K562 (cell line): ENCODE results near the gene NR1H2. TPM values are rescaled to one million over a fixed set of nuclear protein-coding genes. Genes with fewer than 3 reads are reported as not detected.

ENCODE experiments used
- ATAC-seq: fragments of 200-7000 bp; cut with Tn5 transposase; 3 replicates; pipeline ENCODE4 v1.9.1; 2020; ENCODE audit warnings: moderate library complexity
- BruUV-seq: library from RNA; stranded (reverse); fragments of 400-500 nt; replicated peaks from 2 replicates; lab custom pipeline; 2021; lab: Mats Ljungman, UMichigan
- CTCF ChIA-PET: fragments of 300-600 bp; formaldehyde crosslinking; extraction: SDS; loops from one replicate; lab custom pipeline; 2021; ENCODE audit warnings: low intra/inter-chr PET ratio; lab: Yijun Ruan, JAX
- POLR2A ChIA-PET: fragments of 300-600, 350-650 bp; sonication (Branson Sonifier 250); formaldehyde crosslinking; extraction: SDS; loops from one replicate; lab custom pipeline; 2021; ENCODE audit warnings: antibody characterized with exemption, inconsistent platforms; lab: Yijun Ruan, JAX
- DNase-seq, 4 experiments: peaks; one replicate each; pipeline versions ENCODE4 v3.0.0 to v3.0.0-alpha.2; 2011 to 2018; ENCODE audit warnings: low spot score in 3 of 4, mixed read lengths in 3 of 4; ENCODE audit errors: extremely low read depth in 1 of 4
- FAIRE-seq: peaks from 2 replicates; lab custom pipeline; 2011; peaks lifted over from hg19 to GRCh38; lab: Jason Lieb, UNC
- H2AFZ ChIP-seq: 2 replicates; pipeline ENCODE4 v1.6.0; 2011; ENCODE audit warnings: low read depth, low read length, control low read depth, inconsistent platforms
- H3K27ac ChIP-seq: fragments of 200-600 bp; 3 replicates; pipeline ENCODE4 v1.8.0; 2011; ENCODE audit warnings: low read depth, mild to moderate bottlenecking, control low read depth, inconsistent platforms, low read length, moderate library complexity, mixed read lengths; ENCODE audit errors: extremely low read depth
- H3K27me3 ChIP-seq, 2 experiments: fragments of 300-600 bp in 1 of 2; 2 replicates in 1 of 2; 3 replicates in 1 of 2; pipeline versions ENCODE4 v1.6.0 to v1.8.0; 2011; ENCODE audit warnings: inconsistent platforms in 2 of 2, low read length in 2 of 2, mild to moderate bottlenecking in 1 of 2, mixed read lengths in 1 of 2, moderate library complexity in 1 of 2; ENCODE audit not compliant: control insufficient read depth in 2 of 2, insufficient read depth in 2 of 2
- H3K36me3 ChIP-seq: fragments of 300-600 bp; 3 replicates; pipeline ENCODE4 v1.8.0; 2011; ENCODE audit warnings: mild to moderate bottlenecking, low read length, inconsistent platforms; ENCODE audit not compliant: control insufficient read depth, insufficient read depth
- H3K4me1 ChIP-seq, 2 experiments: fragments of 200-600 bp in 1 of 2; replicated peaks in 1 of 2; 2 replicates in 1 of 2; 3 replicates in 1 of 2; pipeline versions ENCODE4 v1.5.1 to v1.8.0; 2011; ENCODE audit warnings: inconsistent platforms in 2 of 2, low read length in 2 of 2, mild to moderate bottlenecking in 1 of 2, mixed read lengths in 1 of 2, moderate library complexity in 1 of 2; ENCODE audit not compliant: control insufficient read depth in 2 of 2, insufficient read depth in 2 of 2
- H3K4me2 ChIP-seq: 2 replicates; pipeline ENCODE4 v1.6.1; 2011; ENCODE audit warnings: low read length, control low read depth, inconsistent platforms, mixed read lengths; ENCODE audit not compliant: insufficient read depth
- H3K4me3 ChIP-seq: fragments of 200-600 bp; sonication (generic), shearing (Covaris generic); 2 replicates; pipeline ENCODE4 v1.5.1; 2016; ENCODE audit warnings: control low read depth, inconsistent platforms
- H3K79me2 ChIP-seq: fragments of 200-600 bp; 3 replicates; pipeline ENCODE4 v1.8.0; 2011; ENCODE audit warnings: low read length, inconsistent platforms; ENCODE audit not compliant: control insufficient read depth, insufficient read depth
- H3K9ac ChIP-seq, 2 experiments: 2 replicates each; pipeline versions ENCODE4 v1.6.0 to v1.6.1; 2011; ENCODE audit warnings: low read depth in 2 of 2, low read length in 2 of 2, control low read depth in 1 of 2, inconsistent platforms in 1 of 2, mild to moderate bottlenecking in 1 of 2, mixed read lengths in 1 of 2; ENCODE audit not compliant: insufficient read depth in 1 of 2
- H3K9me1 ChIP-seq: one replicate; pipeline ENCODE4 v1.6.0; 2011; ENCODE audit warnings: inconsistent platforms, mild to moderate bottlenecking, low read length, moderate library complexity; ENCODE audit not compliant: control insufficient read depth, insufficient read depth
- H3K9me3 ChIP-seq: replicated peaks from 2 replicates; pipeline ENCODE4 v1.5.1; 2011; ENCODE audit warnings: low read depth, low read length, inconsistent platforms; ENCODE audit not compliant: control insufficient read depth, insufficient read depth
- H4K20me1 ChIP-seq: replicated peaks from 2 replicates; pipeline ENCODE4 v1.6.1; 2011; ENCODE audit warnings: low read length, inconsistent platforms, mixed read lengths; ENCODE audit not compliant: control insufficient read depth, insufficient read depth
- EGR1 ChIP-seq: fragments of 450-650 bp; conservative IDR thresholded peaks from 2 replicates; pipeline ENCODE4 v1.6.1; 2017; ENCODE audit warnings: mild to moderate bottlenecking
- GTF2A2 ChIP-seq: IDR thresholded peaks from 2 replicates; pipeline ENCODE4 v1.6.1; 2016; ENCODE audit warnings: mild to moderate bottlenecking, missing genetic modification characterization, missing compliant biosample characterization
- HDAC2 ChIP-seq: fragments of 450-650 bp; IDR thresholded peaks from 2 replicates; pipeline ENCODE4 v1.6.1; 2016; ENCODE audit warnings: mild to moderate bottlenecking
- HDAC3 ChIP-seq: fragments of 450-650 bp; IDR thresholded peaks from 2 replicates; pipeline ENCODE4 v1.6.1; 2018; ENCODE audit warnings: borderline replicate concordance, mild to moderate bottlenecking, moderate library complexity; ENCODE audit not compliant: partially characterized antibody
- HNRNPK ChIP-seq: fragments of 200-400 bp; formaldehyde crosslinking; IDR thresholded peaks from one replicate; pipeline ENCODE4 v1.6.1; 2018; ENCODE audit warnings: mild to moderate bottlenecking, low read depth, low read length; ENCODE audit not compliant: poor library complexity, severe bottlenecking
- MBD2 ChIP-seq: sonication (generic); IDR thresholded peaks from 2 replicates; pipeline ENCODE4 v1.6.1; 2016; ENCODE audit warnings: low read depth, borderline replicate concordance
- MYNN ChIP-seq, 2 experiments: sonication (generic); formaldehyde crosslinking in 1 of 2; IDR thresholded peaks; 2 replicates each; pipeline versions ENCODE4 v1.5.0 to v1.6.1; 2016 to 2020; ENCODE audit warnings: antibody characterized with exemption in 1 of 2, missing genetic modification reagents in 1 of 2
- RBFOX2 ChIP-seq: fragments of 200-400 bp; formaldehyde crosslinking; IDR thresholded peaks from 2 replicates; pipeline ENCODE4 v1.6.1; 2017; ENCODE audit warnings: low read depth, mild to moderate bottlenecking, low read length, moderate library complexity
- RNF2 ChIP-seq: sonication (generic); IDR thresholded peaks from 2 replicates; pipeline ENCODE4 v1.6.1; 2016
- SPI1 ChIP-seq: IDR thresholded peaks from 2 replicates; pipeline ENCODE4 v1.6.1; 2011; ENCODE audit warnings: low read depth, low read length, control low read depth, borderline replicate concordance
- ZBTB7A ChIP-seq: IDR thresholded peaks from 2 replicates; pipeline ENCODE4 v1.6.1; 2011; ENCODE audit warnings: low read depth, mild to moderate bottlenecking, low read length, moderate library complexity, borderline replicate concordance; ENCODE audit not compliant: control insufficient read depth
- ZNF133 ChIP-seq: fragments of 250-450 bp; sonication (Bioruptor Pico); IDR thresholded peaks from 2 replicates; pipeline ENCODE4 v1.4.0; 2020; ENCODE audit warnings: mild to moderate bottlenecking
- ZNF263 ChIP-seq: sonication (generic); formaldehyde crosslinking; IDR thresholded peaks from 2 replicates; pipeline ENCODE4 v1.8.0; 2022; ENCODE audit warnings: mild to moderate bottlenecking, missing genetic modification reagents, borderline replicate concordance
- ZNF41 ChIP-seq: fragments of 250-450 bp; sonication (Bioruptor Pico); conservative IDR thresholded peaks from 2 replicates; pipeline ENCODE4 v1.4.0; 2020; ENCODE audit warnings: mild to moderate bottlenecking
- WGBS: fragments of 100-300 bp; shearing (Covaris generic); methylation state at CpG from one replicate; pipeline ENCODE4 v1.1.6; 2016; ENCODE audit warnings: low coverage, mixed read lengths; ENCODE audit not compliant: insufficient coverage; ENCODE audit errors: missing lambda C conversion rate; 5-methylcytosine and 5-hydroxymethylcytosine counted together
- in situ Hi-C: fragments of 300-500 bp; cut with MboI; formaldehyde crosslinking; loops from 4 replicates; pipeline ENCODE4 v1.15.0; 2018; ENCODE audit warnings: inconsistent platforms, mixed read lengths
- intact Hi-C: fragments of 100-400 bp; cut with micrococcal nuclease; formaldehyde crosslinking; loops from 2 replicates; pipeline ENCODE4 v1.14.2; 2022
- polyA plus RNA-seq, 8 experiments: library from polyadenylated mRNA; depleted of rRNA in 4 of 8; stranded (reverse) in 5 of 8; unstranded in 3 of 8; fragments of >200 nt; fragmentation: Nextera tagmentation in 2 of 8; fragmentation: Illumina TruSeq in 1 of 8; extraction: Ambion mirVana in 2 of 8; extraction: Trizol in 1 of 8; gene quantifications; 2 replicates each; pipeline versions ENCODE4 v1.2.1 to v1.2.3, GENCODE V29; 2011 to 2014; ENCODE audit warnings: inconsistent platforms in 1 of 8, missing spikeins in 1 of 8
- total RNA-seq, 7 experiments: library from RNA; depleted of rRNA in 6 of 7; stranded (reverse); fragments of >200 nt in 6 of 7; fragmentation: Illumina TruSeq in 2 of 7; extraction: Trizol in 2 of 7; gene quantifications; 2 replicates each; pipeline versions ENCODE4 v1.2.1 to v1.2.3, GENCODE V29; 2011 to 2021; ENCODE audit warnings: low replicate concordance in 1 of 7
- TF ChIP-seq, protein P1 (sequence below), 2 experiments: IDR thresholded peaks; 2 replicates each; pipeline ENCODE4 v1.6.1; 2011; ENCODE audit warnings: borderline replicate concordance in 1 of 2, control low read depth in 1 of 2, low read depth in 1 of 2, low read length in 1 of 2, mild to moderate bottlenecking in 1 of 2, mixed read lengths in 1 of 2, moderate library complexity in 1 of 2; ENCODE audit not compliant: insufficient read depth in 1 of 2, insufficient read length in 1 of 2, poor library complexity in 1 of 2, severe bottlenecking in 1 of 2; ENCODE audit errors: extremely low read depth in 1 of 2
- TF ChIP-seq, protein P2 (sequence below): fragments of 200-800 bp; sonication (Bioruptor generic); IDR thresholded peaks from 2 replicates; pipeline ENCODE4 v1.6.1; 2017; ENCODE audit warnings: missing genetic modification characterization, missing compliant biosample characterization

Gene NR1H2
- total and polyA plus RNA-seq, 9 of the 15 experiments (the other 6 are each of a cell fraction or from before 2014, with no cell fraction given), result 0.11 to 73.8 (median 24.0) TPM

DNA sequence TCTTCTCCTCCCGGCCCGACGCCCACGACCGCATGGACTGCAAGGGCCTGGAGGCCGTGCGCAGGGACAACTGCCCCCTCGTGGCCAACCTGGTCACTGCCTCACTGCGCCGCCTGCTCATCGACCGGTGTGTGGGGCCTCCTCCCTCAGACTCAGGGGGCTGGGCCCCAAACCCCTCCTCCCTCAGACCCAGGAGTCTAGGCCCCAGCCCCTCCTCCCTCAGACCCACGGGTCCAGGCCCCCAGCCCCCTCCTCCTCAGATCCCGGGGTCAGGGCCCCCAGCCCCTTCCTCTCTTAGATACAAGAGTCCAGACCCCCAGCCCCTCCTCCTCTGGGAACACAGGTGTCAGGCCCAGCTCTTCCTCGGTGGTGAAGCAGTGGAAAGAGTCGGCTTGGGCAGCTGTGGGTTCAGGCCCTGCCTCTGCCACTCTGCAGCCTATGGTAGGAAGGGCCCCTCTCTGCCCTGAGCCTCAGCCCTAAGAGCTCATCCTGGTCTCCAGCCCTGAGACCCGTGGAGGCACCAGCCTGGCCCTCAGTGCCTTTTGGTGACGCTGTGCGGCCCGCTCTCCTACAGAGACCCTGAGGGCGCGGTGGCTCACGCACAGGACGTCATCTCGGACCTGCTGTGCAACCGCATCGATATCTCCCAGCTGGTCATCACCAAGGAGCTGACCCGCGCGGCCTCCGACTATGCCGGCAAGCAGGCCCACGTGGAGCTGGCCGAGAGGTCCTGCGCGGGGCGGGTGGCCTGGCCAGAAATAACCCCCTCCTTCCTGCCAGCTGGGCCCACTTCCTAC, 38.8 kb downstream of the NR1H2 start (continued):
- TF ChIP-seq ZNF41 (CRISPR knock-in tag), result no peak
- peak; percentile 54; the same call in 1 of the 2 replicates for TF ChIP-seq RNF2
- no peak for TF ChIP-seq HDAC2
- no peak for TF ChIP-seq GTF2A2
- TF ChIP-seq ZNF133 (CRISPR knock-in tag), result no peak
- no peak for TF ChIP-seq ZNF263 (CRISPR knock-in tag)

DNA sequence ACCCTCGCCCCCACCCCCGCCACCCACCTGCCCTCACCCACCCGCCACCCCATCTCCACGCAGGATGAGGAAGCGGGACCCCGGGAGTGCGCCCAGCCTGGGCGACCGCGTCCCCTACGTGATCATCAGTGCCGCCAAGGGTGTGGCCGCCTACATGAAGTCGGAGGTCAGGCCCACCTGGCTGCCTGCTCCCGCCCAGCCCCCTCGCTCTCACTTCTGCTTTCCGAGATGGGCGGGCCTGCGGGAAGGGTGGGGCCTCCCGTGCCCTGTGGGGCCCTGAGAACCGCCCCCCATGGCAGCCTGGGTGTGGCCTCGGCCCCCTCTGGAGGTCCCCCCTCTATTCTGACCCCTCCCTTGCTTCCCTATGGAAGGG, 39.4 kb downstream of the NR1H2 start:
- Histone ChIP-seq H3K4me3 (no peak overlapping the region), H3K36me3 (peaks cover 56% of the 10 kb centered on the region; the same call in 2 of the 3 replicates), H3K9me1 (no peaks in the 10 kb centered on the region), H3K4me2 (no peak overlapping the region), H3K4me1 (peaks cover 13 to 69% of the 10 kb centered on the region in 2 experiments)
- CTCF ChIA-PET, result interaction anchor here (0.7 to 2.2 kb wide), 2 partner anchors 47 kb away, joined by 4 to 13 read pairs; no protein-coding TSS in a partner anchor
- intact Hi-C loops, result loop anchor here (2.0 kb wide), 2 partner anchors 45 to 47 kb away; no protein-coding TSS in a partner anchor
- 34% methylated on average over 18 of the region's 22 CpGs for WGBS
- peak; percentile 11; the same call in 1 of the 2 replicates for TF ChIP-seq MBD2
- no peak for TF ChIP-seq HDAC3
- peak; percentile 19; the same call in 1 of the 2 replicates for TF ChIP-seq RBFOX2
- TF ChIP-seq, protein P1, sequence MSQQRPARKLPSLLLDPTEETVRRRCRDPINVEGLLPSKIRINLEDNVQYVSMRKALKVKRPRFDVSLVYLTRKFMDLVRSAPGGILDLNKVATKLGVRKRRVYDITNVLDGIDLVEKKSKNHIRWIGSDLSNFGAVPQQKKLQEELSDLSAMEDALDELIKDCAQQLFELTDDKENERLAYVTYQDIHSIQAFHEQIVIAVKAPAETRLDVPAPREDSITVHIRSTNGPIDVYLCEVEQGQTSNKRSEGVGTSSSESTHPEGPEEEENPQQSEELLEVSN (IDR thresholded peaks at IDR 0.05; ENCODE audit: borderline replicate concordance in 1 of 2, extremely low read depth in 1 of 2, insufficient read depth in 1 of 2, insufficient read length in 1 of 2, low read depth in 1 of 2, low read length in 1 of 2, poor library complexity in 1 of 2, severe bottlenecking in 1 of 2), result peak in 1 of 2 experiments; percentile 80
- TF ChIP-seq, protein P2, sequence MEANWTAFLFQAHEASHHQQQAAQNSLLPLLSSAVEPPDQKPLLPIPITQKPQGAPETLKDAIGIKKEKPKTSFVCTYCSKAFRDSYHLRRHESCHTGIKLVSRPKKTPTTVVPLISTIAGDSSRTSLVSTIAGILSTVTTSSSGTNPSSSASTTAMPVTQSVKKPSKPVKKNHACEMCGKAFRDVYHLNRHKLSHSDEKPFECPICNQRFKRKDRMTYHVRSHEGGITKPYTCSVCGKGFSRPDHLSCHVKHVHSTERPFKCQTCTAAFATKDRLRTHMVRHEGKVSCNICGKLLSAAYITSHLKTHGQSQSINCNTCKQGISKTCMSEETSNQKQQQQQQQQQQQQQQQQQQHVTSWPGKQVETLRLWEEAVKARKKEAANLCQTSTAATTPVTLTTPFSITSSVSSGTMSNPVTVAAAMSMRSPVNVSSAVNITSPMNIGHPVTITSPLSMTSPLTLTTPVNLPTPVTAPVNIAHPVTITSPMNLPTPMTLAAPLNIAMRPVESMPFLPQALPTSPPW (CRISPR knock-in tag), result peak; percentile 55
- peak; percentile 97 for TF ChIP-seq SPI1
- peak; percentile 11; the same call in 1 of the 2 replicates for TF ChIP-seq MYNN (IDR thresholded peaks at IDR 0.05)
- TF ChIP-seq MYNN (CRISPR knock-in tag; IDR thresholded peaks at IDR 0.05), result no peak
- 0 out of 2 replicates have a peak, but pooled peaks have one; percentile 10 for TF ChIP-seq EGR1
- peak; percentile 91 for TF ChIP-seq ZBTB7A
- no peak for TF ChIP-seq HNRNPK
- TF ChIP-seq, all 486 proteins: peak for 8
- H3K9ac ChIP-seq, result peak overlapping the region in 1 of 2 experiments; percentile 55; a peak in 1 of 4 replicates
- in situ Hi-C loops, result no loop called here
- BruUV-seq, result no TSS peak
- H3K9me3 ChIP-seq, result no peaks in the 10 kb centered on the region
- DNase-seq, result peak; percentile 74 to 85 (median 80)
- peak overlapping the region; percentile 67; the same call in 1 of the 3 replicates for H3K27ac ChIP-seq
- POLR2A ChIA-PET, result interaction anchor here (0.6 to 2.7 kb wide), 3 partner anchors 23 to 997 kb away, joined by 3 to 8 read pairs (median 3); partner anchors contain the start of gene POLD1
- no peak overlapping the region for H2AFZ ChIP-seq
- no peaks in the 10 kb centered on the region for H3K27me3 ChIP-seq
- no peak for FAIRE-seq
- peak; percentile 71 for ATAC-seq
- no peaks in the 10 kb centered on the region for H3K79me2 ChIP-seq
- H4K20me1 ChIP-seq, result no peaks in the 10 kb centered on the region
